Measurements from ENCODE around the gene KMO. TPM values are rescaled to one million over a fixed set of nuclear protein-coding genes. Genes with fewer than 3 reads are reported as not detected.

KMO gene
- total RNA-seq, 2 donors from 2014 or later, result not detected

DNA sequence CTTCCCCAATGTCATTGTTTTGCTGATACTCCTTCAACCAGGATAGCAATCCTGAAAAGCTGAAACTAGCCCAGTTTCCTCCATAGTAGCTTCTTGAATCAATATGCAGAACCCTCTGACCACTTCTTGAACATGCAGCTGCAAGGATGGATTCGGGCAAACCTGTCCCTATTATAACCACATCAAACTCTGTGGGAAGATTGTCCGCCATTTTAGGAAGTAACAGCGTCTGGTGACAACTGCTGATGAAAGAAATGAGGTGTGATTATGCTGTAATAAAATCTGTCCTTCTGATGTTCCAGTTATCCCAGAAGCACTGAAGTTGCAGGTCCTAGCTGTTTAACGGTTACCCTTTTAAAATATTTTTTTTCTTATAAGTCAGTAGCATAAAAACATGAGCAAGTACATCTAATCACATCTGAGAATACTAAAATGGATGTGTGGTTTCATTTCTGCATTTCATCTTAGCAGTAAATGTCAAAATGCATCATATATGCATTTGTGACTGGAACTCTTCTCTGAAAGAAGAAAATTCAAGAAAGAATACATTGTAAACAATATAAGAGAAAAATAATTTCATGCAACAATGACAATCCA is 103.5 kb downstream of the KMO start:
- no peak overlapping the region for H3K27ac Mint-ChIP-seq
- peaks cover 30% of the 10 kb centered on the region for H3K36me3 Mint-ChIP-seq (ENCODE audit: low read depth)

DNA sequence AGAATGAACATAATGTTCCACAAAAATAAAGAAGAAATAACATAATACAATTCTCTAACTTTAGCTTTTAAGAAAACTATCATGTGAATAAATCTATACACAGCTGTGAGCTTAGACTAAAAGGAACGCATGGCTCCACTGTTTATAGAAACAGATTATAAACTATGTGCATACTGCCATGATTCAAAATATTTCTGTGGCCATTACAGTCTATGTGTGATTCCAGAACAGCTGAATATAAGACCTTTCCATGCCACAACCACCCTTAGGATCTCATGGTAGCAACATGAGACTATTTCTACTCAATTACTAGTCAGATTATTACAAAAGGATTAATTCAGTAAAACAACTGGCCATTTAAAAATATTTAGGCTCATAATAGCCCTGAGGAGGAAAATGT is 104.1 kb downstream of the KMO start:
- H3K36me3 Mint-ChIP-seq (ENCODE audit: low read depth), result peaks cover 30% of the 10 kb centered on the region
- H3K9ac ChIP-seq (ENCODE audit: extremely low read depth, low read length, poor library complexity, severe bottlenecking), result no peak overlapping the region
- 100% methylated on average over 1 of the region's 1 CpG; no CpG with 5 or more reads in 1 of the 2 experiments for WGBS, 2 experiments (ENCODE audit: insufficient coverage in 1 of 2, insufficient read length in 1 of 2)
- H3K4me1 Mint-ChIP-seq, result peaks cover 18% of the 10 kb centered on the region
- no peak for DNase-seq
- peaks cover 65% of the 10 kb centered on the region for H3K27me3 Mint-ChIP-seq (ENCODE audit: insufficient read depth)
- peaks cover 3% of the 10 kb centered on the region for H3K9me3 Mint-ChIP-seq
- no peaks in the 10 kb centered on the region for H3K4me1 ChIP-seq (ENCODE audit: control insufficient read depth, insufficient read depth, low read length)
- no peaks in the 10 kb centered on the region for H3K36me3 ChIP-seq (ENCODE audit: control insufficient read depth, insufficient read depth, low read length)
- TF ChIP-seq, protein P1, sequence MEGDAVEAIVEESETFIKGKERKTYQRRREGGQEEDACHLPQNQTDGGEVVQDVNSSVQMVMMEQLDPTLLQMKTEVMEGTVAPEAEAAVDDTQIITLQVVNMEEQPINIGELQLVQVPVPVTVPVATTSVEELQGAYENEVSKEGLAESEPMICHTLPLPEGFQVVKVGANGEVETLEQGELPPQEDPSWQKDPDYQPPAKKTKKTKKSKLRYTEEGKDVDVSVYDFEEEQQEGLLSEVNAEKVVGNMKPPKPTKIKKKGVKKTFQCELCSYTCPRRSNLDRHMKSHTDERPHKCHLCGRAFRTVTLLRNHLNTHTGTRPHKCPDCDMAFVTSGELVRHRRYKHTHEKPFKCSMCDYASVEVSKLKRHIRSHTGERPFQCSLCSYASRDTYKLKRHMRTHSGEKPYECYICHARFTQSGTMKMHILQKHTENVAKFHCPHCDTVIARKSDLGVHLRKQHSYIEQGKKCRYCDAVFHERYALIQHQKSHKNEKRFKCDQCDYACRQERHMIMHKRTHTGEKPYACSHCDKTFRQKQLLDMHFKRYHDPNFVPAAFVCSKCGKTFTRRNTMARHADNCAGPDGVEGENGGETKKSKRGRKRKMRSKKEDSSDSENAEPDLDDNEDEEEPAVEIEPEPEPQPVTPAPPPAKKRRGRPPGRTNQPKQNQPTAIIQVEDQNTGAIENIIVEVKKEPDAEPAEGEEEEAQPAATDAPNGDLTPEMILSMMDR (conservative IDR thresholded peaks at IDR 0.05), result no peak
- H3K4me3 ChIP-seq (ENCODE audit: low read length), result no peak overlapping the region
- H3K27me3 ChIP-seq (ENCODE audit: control insufficient read depth, insufficient read depth, low read length, poor library complexity, severe bottlenecking), result peaks cover 78% of the 10 kb centered on the region
- H3K27ac Mint-ChIP-seq, result no peak overlapping the region
- no peak overlapping the region for H3K27ac ChIP-seq (ENCODE audit: low read depth, low read length)
- no peak overlapping the region for H3K4me3 Mint-ChIP-seq
- H3K9me3 ChIP-seq (ENCODE audit: control insufficient read depth, low read length), result peaks cover 6% of the 10 kb centered on the region

More for the DNA sequence above, 103.5 kb downstream of the KMO start:
- peaks cover 65% of the 10 kb centered on the region for H3K27me3 Mint-ChIP-seq (ENCODE audit: insufficient read depth)
- Histone ChIP-seq H3K27me3 (ENCODE audit: control insufficient read depth, insufficient read depth, low read length, poor library complexity, severe bottlenecking) (peaks cover 78% of the 10 kb centered on the region), H3K4me3 (ENCODE audit: low read length) (no peak overlapping the region), H3K4me1 (ENCODE audit: control insufficient read depth, insufficient read depth, low read length) (no peaks in the 10 kb centered on the region), H3K9me3 (ENCODE audit: control insufficient read depth, low read length) (no peaks in the 10 kb centered on the region), H3K9ac (ENCODE audit: extremely low read depth, low read length, poor library complexity, severe bottlenecking) (no peak overlapping the region), H3K27ac (ENCODE audit: low read depth, low read length) (no peak overlapping the region), H3K36me3 (ENCODE audit: control insufficient read depth, insufficient read depth, low read length) (no peaks in the 10 kb centered on the region)
- H3K9me3 Mint-ChIP-seq, result no peaks in the 10 kb centered on the region
- no peak for DNase-seq
- no peak overlapping the region for H3K4me3 Mint-ChIP-seq
- WGBS, 2 experiments (ENCODE audit: insufficient coverage in 1 of 2, insufficient read length in 1 of 2), result 96% methylated on average over 4 of the region's 4 CpGs; no CpG with 5 or more reads in 1 of the 2 experiments
- TF ChIP-seq, protein P1 (conservative IDR thresholded peaks at IDR 0.05), result no peak
- H3K4me1 Mint-ChIP-seq, result peaks cover 18% of the 10 kb centered on the region

DNA sequence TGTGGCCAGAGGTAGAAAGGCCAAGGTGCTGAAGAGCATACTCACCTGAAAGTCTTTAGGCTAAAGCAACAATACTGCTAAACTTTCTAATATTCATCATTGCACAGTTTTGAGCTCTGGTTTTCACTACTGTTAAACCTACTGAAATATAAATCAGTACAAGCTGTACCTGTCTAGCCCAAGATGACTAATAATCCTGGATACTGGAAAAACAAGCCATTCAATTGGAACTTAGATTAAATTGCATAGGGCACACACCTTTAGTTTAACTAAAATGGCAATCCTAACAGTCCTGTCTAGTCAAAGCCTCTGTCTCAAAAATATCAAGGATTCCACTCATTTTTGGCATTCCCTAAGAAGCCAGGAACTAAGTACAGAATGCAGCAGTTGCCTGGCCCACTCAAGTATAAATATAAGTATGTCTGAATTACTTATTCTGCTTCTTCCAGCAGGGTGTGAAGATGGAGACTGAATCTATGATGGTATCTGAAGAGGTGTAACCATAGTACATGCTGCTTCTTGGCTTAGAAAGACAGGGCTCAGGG is 104.9 kb downstream of the KMO start:
- Mint-ChIP-seq H3K4me3 (no peak overlapping the region), H3K4me1 (peaks cover 18% of the 10 kb centered on the region), H3K9me3 (peaks cover 11% of the 10 kb centered on the region), H3K27ac (no peak overlapping the region), H3K36me3 (ENCODE audit: low read depth) (peaks cover 26% of the 10 kb centered on the region), H3K27me3 (ENCODE audit: insufficient read depth) (peaks cover 61% of the 10 kb centered on the region)
- DNase-seq, result no peak
- Histone ChIP-seq H3K9ac (ENCODE audit: extremely low read depth, low read length, poor library complexity, severe bottlenecking) (no peak overlapping the region), H3K9me3 (ENCODE audit: control insufficient read depth, low read length) (peaks cover 13% of the 10 kb centered on the region), H3K4me1 (ENCODE audit: control insufficient read depth, insufficient read depth, low read length) (no peaks in the 10 kb centered on the region), H3K36me3 (ENCODE audit: control insufficient read depth, insufficient read depth, low read length) (no peaks in the 10 kb centered on the region), H3K27me3 (ENCODE audit: control insufficient read depth, insufficient read depth, low read length, poor library complexity, severe bottlenecking) (peaks cover 73% of the 10 kb centered on the region), H3K4me3 (ENCODE audit: low read length) (no peak overlapping the region), H3K27ac (ENCODE audit: low read depth, low read length) (no peak overlapping the region)
- TF ChIP-seq, protein P1 (conservative IDR thresholded peaks at IDR 0.05), result no peak

Measured in endodermal cell (in vitro differentiated cells).